Motor neuron (in vitro differentiated cells): ENCODE results near the gene ZNF81. TPM values are rescaled to one million over a fixed set of nuclear protein-coding genes. Genes with fewer than 3 reads are reported as not detected.
"Not testable (repeated sequence)": the region's sequence is repeated elsewhere in the genome, so short reads cannot be mapped to it uniquely, and the experiment has no call there.

Source experiments
- ATAC-seq, 8 experiments: fragments of 200-7000 bp; cut with Tn5 transposase; replicated peaks in 6 of 8; 2 replicates each; pipeline ENCODE4 v1.8.0; 2021; ENCODE audit warnings: mild to moderate bottlenecking in 8 of 8, moderate library complexity in 8 of 8
- H3K27ac ChIP-seq, 2 donors: fragments of 250-450 bp; sonication (Bioruptor Pico); 2 replicates each; pipeline ENCODE4 v1.9.0; 2021; ENCODE audit warnings: antibody characterized with exemption in 2 of 2, mild to moderate bottlenecking in 2 of 2, moderate library complexity in 1 of 2
- H3K4me1 ChIP-seq, 2 donors: fragments of 250-450 bp; sonication (Bioruptor Pico); replicated peaks in 1 of 2; 2 replicates each; pipeline ENCODE4 v1.6.1; 2021; ENCODE audit warnings: antibody characterized with exemption in 2 of 2, mild to moderate bottlenecking in 2 of 2, moderate library complexity in 1 of 2
- H3K4me3 ChIP-seq, 5 donors: fragments of 250-450 bp; sonication (Bioruptor Pico); 2 replicates each; pipeline ENCODE4 v1.9.0; 2021; ENCODE audit warnings: antibody characterized with exemption in 5 of 5, mild to moderate bottlenecking in 5 of 5, moderate library complexity in 4 of 5
- WGBS, 10 experiments: fragments of 450-650 bp; shearing (Covaris generic); methylation state at CpG; one replicate each; pipeline ENCODE4 v1.0.0; 2022; 5-methylcytosine and 5-hydroxymethylcytosine counted together
- in situ Hi-C, 9 experiments: fragments of 400-800 bp; cut with MboI; loops; one replicate each; pipeline ENCODE4 v1.15.0; 2021; ENCODE audit warnings: low sequenced_read_pairs in 9 of 9, low pct_unique_long_range_greater_than_20kb in 2 of 9; ENCODE audit not compliant: unreplicated experiment in 9 of 9
- total RNA-seq, 8 experiments: library from RNA; unstranded; fragments of 300-600 nt; gene quantifications; 2 replicates each; pipeline versions ENCODE4 v1.2.3 to v1.2.4, GENCODE V29; 2022

The ZNF81 gene
- total RNA-seq, 8 experiments from 2014 or later: 8.2 to 12.1 (median 9.7) TPM

DNA sequence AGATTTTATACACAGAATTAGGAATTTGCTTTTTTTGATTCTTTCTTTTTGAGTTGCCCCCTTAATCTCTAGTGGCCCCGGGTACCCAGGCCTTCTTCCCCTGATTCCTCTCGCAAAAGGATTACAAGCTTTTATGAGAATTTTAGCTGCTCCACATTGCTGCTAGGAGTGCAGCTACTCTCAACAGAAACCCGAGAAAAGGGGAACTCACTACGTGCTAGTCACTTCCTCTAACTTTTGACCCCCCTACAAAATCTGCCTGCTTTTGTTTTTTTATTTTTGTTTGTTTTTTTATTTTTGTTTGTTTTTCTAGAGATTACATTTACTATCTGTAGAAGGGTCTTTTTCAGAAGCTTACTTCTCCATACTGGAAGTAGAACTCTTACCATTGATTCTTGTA is 64.1 kb downstream of the ZNF81 start:
- Histone ChIP-seq H3K4me3 (no peak overlapping the region), H3K4me1 (no peaks in the 10 kb centered on the region), H3K27ac (no peak overlapping the region)
- no peak for ATAC-seq
- in situ Hi-C loops: no loop called here
- 0 to 90% (median 50%) methylated on average over 1 to 4 of the region's 4 CpGs; no CpG with 5 or more reads in 3 of the 10 experiments for WGBS, 10 experiments

- WGBS, 10 experiments: 55 to 100% (median 98%) methylated on average over 1 to 2 of the region's 2 CpGs; no CpG with 5 or more reads in 2 of the 10 experiments
Measured at GRCh38 chrX:47902161-47902560, 65.5 kb downstream of the ZNF81 start.

GRCh38 chrX:47915886-47916493 is 79.3 kb downstream of the ZNF81 start:
- in situ Hi-C loops: no loop called here
- WGBS, 10 experiments: 55 to 83% methylated on average over 1 to 2 of the region's 2 CpGs; no CpG with 5 or more reads in 8 of the 10 experiments
- no peak for ATAC-seq
- no peak overlapping the region for H3K4me3 ChIP-seq
- no peaks in the 10 kb centered on the region for H3K4me1 ChIP-seq
- H3K27ac ChIP-seq: no peak overlapping the region

More at GRCh38 chrX:47902161-47902560, 65.5 kb downstream of the ZNF81 start:
- in situ Hi-C loops: no loop called here
- Histone ChIP-seq H3K27ac (no peak overlapping the region), H3K4me3 (no peak overlapping the region), H3K4me1 (no peaks in the 10 kb centered on the region)
- ATAC-seq: no peak

DNA sequence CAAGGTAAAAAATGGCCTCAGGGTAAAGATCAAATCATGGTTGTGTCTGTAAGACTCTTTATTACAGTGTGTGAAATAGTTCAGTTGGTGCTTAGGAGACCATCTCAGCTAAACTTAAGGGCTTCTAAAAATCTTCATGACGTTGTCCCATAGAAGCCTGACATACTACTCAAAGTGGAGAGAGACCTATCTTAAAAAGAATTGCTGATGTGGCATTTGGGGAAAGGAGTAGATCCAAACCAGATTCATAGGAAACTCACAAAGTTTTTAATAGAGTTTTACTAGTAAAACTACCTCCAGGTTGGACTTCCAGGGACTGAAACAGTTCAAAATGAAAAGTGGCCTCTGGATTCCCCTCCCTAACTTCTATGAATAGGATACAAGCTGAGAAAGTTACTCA is 81.6 kb downstream of the ZNF81 start:
- in situ Hi-C loops: no loop called here
- Histone ChIP-seq H3K27ac (no peak overlapping the region), H3K4me3 (no peak overlapping the region), H3K4me1 (no peaks in the 10 kb centered on the region)
- ATAC-seq: no peak
- 25 to 100% (median 40%) methylated on average over 1 of the region's 1 CpG; no CpG with 5 or more reads in 7 of the 10 experiments for WGBS, 10 experiments

- no peak overlapping the region for H3K4me3 ChIP-seq
- no peak overlapping the region for H3K27ac ChIP-seq
- in situ Hi-C loops: no loop called here
- H3K4me1 ChIP-seq: no peaks in the 10 kb centered on the region
- WGBS, 10 experiments: 51 to 100% (median 98%) methylated on average over 1 to 2 of the region's 2 CpGs; no CpG with 5 or more reads in 4 of the 10 experiments
- no peak for ATAC-seq
Measured at GRCh38 chrX:47927212-47927611, 90.5 kb downstream of the ZNF81 start.

DNA sequence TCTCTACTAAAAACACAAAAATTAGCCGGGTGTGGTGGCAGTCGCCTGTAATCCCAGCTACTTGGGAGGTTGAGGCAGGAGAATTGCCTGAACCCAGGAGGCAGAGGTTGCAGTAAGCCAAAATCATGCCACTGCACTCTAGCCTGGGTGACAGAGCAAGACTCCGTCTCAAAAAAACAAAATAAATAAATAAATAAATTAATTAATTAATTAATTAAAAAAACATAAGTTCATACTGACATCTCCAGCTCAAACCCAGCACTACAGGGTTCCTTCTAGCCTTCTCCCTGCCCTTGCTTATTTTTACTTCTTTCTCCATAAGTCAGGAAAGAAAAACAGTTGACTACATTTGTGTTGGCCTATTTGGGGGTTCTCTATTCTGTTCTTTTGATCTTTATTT is 95.3 kb downstream of the ZNF81 start:
- H3K27ac ChIP-seq, ATAC-seq, H3K4me3 ChIP-seq, in situ Hi-C loops, H3K4me1 ChIP-seq: not testable (repeated sequence)
- WGBS, 10 experiments: 45 to 100% methylated on average over 1 of the region's 3 CpGs; no CpG with 5 or more reads in 8 of the 10 experiments

- WGBS, 10 experiments: 2 to 100% (median 42%) methylated on average over 1 to 5 of the region's 5 CpGs; no CpG with 5 or more reads in 5 of the 10 experiments
- Histone ChIP-seq H3K4me1 (no peaks in the 10 kb centered on the region), H3K27ac (no peak overlapping the region), H3K4me3 (no peak overlapping the region)
- in situ Hi-C loops: no loop called here
- no peak for ATAC-seq
Measured at GRCh38 chrX:47933946-47934345, 97.2 kb downstream of the ZNF81 start.

DNA sequence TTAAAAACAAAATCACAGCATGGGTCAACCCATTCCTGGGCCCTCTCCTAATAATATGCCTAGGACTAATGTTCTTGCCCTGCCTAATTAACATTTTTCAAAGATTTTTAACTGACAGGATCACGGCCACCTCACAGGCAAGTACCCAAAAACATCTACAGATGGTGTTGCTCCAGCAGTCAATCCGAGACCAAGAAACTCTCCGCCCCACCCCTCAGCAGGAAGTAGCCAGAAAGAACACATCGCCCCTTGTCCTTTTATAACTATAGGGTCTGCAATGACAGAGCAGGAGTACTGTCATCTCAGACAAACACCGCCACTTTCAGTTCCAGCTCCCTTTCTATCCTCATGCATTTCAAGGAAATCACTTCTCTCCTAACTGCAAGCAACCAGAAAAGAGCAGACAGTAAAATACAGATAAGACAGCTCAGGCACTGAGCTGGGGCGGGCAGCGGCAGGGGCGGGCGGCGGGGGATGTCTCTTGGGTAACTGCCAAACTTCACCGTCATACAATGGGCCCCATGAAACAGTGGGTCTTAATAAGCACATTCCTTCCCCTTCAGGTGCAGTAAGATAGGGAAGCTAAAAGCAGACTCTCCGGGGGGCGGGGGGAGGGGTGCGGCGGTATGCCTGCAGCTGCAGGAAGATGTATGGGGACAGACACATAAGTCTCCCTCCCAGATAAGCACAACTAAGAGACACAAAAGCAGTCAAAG is 99.7 kb downstream of the ZNF81 start:
- no peak overlapping the region for H3K27ac ChIP-seq
- H3K4me1 ChIP-seq: no peaks in the 10 kb centered on the region
- no peak overlapping the region for H3K4me3 ChIP-seq
- WGBS, 10 experiments: 0 to 42% methylated on average over 1 to 4 of the region's 15 CpGs; no CpG with 5 or more reads in 8 of the 10 experiments
- ATAC-seq: peak in 1 of 8 experiments; percentile 13
- in situ Hi-C loops: no loop called here

DNA sequence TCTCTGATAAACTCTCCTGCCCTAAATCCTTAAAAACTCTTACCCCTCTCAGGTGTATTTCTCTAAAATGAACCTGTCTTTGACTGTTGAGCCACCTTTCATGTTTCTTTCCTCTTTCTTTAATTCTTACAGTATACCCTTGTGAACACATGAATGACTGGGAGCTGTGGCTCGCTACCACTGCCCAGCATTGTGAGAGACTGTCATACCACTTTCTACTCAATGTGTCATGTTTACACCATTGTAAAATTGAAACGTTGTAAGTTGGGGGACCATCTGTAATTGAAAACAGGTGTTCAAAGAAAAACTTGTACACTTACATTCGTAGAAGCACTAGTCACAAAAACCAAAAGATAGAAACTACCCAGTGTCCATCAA is 100.2 kb downstream of the ZNF81 start:
- Histone ChIP-seq H3K4me3 (no peak overlapping the region), H3K27ac (no peak overlapping the region), H3K4me1 (no peaks in the 10 kb centered on the region)
- WGBS, 10 experiments: 6 to 100% (median 60%) methylated on average over 1 to 3 of the region's 3 CpGs; no CpG with 5 or more reads in 5 of the 10 experiments
- in situ Hi-C loops: no loop called here
- ATAC-seq: no peak

DNA sequence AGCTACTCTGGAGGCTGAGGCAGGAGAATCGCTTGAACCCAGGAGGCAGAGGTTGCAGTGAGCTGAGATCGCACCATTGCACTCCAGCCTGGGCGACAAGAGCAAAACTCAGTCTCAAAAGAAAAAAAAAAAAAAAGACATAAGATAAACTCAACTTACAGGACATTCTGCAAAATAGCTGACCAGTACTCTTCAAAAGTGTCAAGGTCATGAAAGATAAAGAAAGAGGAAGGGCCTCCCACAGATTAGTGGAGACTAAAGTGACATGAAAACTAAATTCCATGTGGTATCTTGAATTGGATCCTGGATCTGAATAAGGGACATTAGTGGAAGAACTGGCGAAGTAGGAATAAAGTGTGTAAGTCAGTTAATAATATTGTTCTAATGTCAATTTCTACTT is 103.7 kb downstream of the ZNF81 start:
- Histone ChIP-seq H3K4me3 (no peak overlapping the region), H3K4me1 (no peaks in the 10 kb centered on the region), H3K27ac (no peak overlapping the region)
- 14 to 100% (median 69%) methylated on average over 1 to 2 of the region's 4 CpGs; no CpG with 5 or more reads in 4 of the 10 experiments for WGBS, 10 experiments
- ATAC-seq: no peak
- in situ Hi-C loops: no loop called here

GRCh38 chrX:47941423-47941822 is 104.7 kb downstream of the ZNF81 start:
- no peak for ATAC-seq

DNA sequence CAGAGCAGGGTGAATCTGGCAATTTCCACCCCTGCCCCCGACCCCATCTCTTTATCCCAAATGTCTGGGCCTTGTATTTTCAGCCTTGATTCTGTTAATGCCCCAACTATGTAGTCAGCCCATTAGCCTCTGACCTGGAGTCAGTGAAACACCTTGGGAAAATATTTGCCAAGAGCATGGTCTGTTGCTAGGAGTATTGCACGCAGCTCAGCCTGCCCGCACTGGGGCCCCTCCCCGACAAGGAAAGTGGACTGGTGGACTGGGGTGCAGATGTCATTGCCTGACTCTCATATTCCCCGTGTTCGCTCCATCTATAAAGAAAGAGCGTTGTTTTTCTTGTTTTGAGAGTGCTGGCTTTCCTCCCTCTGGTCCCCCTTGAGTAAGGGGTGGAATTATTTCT is 118.6 kb downstream of the ZNF81 start:
- in situ Hi-C loops: not testable (repeated sequence)
- WGBS, 10 experiments: no CpG with 5 or more reads among the region's 7 CpGs

More at GRCh38 chrX:47941423-47941822, 104.7 kb downstream of the ZNF81 start:
- WGBS, 10 experiments: 0 to 100% (median 33%) methylated on average over 1 to 4 of the region's 4 CpGs; no CpG with 5 or more reads in 3 of the 10 experiments
- no peaks in the 10 kb centered on the region for H3K4me1 ChIP-seq
- H3K27ac ChIP-seq: no peak overlapping the region
- in situ Hi-C loops: no loop called here
- no peak overlapping the region for H3K4me3 ChIP-seq

GRCh38 chrX:47956016-47956415 is 119.3 kb downstream of the ZNF81 start:
- ATAC-seq: no peak
- 76 to 80% (median 78%) methylated on average over 1 to 5 of the region's 13 CpGs; no CpG with 5 or more reads in 7 of the 10 experiments for WGBS, 10 experiments
- Histone ChIP-seq H3K27ac (no peak overlapping the region), H3K4me3 (no peak overlapping the region), H3K4me1 (no peaks in the 10 kb centered on the region)
- in situ Hi-C loops: no loop called here

More for the DNA sequence above, 118.6 kb downstream of the ZNF81 start:
- ATAC-seq, H3K4me1 ChIP-seq, H3K27ac ChIP-seq, H3K4me3 ChIP-seq: not testable (repeated sequence)
